K562 (cell line): ENCODE results near the gene STK17A. TPM values are rescaled to one million over a fixed set of nuclear protein-coding genes. Genes with fewer than 3 reads are reported as not detected.

Experiments
- E2F4 ChIP-seq: sonication (generic); formaldehyde crosslinking; IDR thresholded peaks from 2 replicates; pipeline ENCODE4 v1.8.0; 2022; ENCODE audit warnings: mild to moderate bottlenecking, low read depth, missing genetic modification reagents
- FUS ChIP-seq: fragments of 200-400 bp; formaldehyde crosslinking; optimal IDR thresholded peaks from 2 replicates; pipeline ENCODE3; 2017; ENCODE audit warnings: low read depth, low read length
- MTA3 ChIP-seq: fragments of 450-650 bp; formaldehyde crosslinking; IDR thresholded peaks from 2 replicates; pipeline ENCODE4 v1.6.1; 2017; ENCODE audit warnings: mild to moderate bottlenecking, borderline replicate concordance
- PRDM10 ChIP-seq: fragments of 450-650 bp; IDR thresholded peaks from 2 replicates; pipeline ENCODE4 v1.6.1; 2018; ENCODE audit not compliant: partially characterized antibody
- ZBTB12 ChIP-seq: fragments of 250-450 bp; sonication (Bioruptor Pico); IDR thresholded peaks from 2 replicates; pipeline ENCODE4 v1.4.0; 2020
- ZNF511 ChIP-seq: sonication (generic); formaldehyde crosslinking; IDR thresholded peaks from 2 replicates; pipeline ENCODE4 v1.8.0; 2022; ENCODE audit warnings: mild to moderate bottlenecking, missing genetic modification reagents
- ZNF512 ChIP-seq: IDR thresholded peaks from 2 replicates; pipeline ENCODE4 v1.6.1; 2016; ENCODE audit warnings: missing genetic modification characterization, missing compliant biosample characterization
- polyA plus RNA-seq, 8 experiments: library from polyadenylated mRNA; depleted of rRNA in 4 of 8; stranded (reverse) in 5 of 8; unstranded in 3 of 8; fragments of >200 nt; fragmentation: Nextera tagmentation in 2 of 8; fragmentation: Illumina TruSeq in 1 of 8; extraction: Ambion mirVana in 2 of 8; extraction: Trizol in 1 of 8; gene quantifications; 2 replicates each; pipeline versions ENCODE4 v1.2.1 to v1.2.3, GENCODE V29; 2011 to 2014; ENCODE audit warnings: inconsistent platforms in 1 of 8, missing spikeins in 1 of 8
- total RNA-seq, 7 experiments: library from RNA; depleted of rRNA in 6 of 7; stranded (reverse); fragments of >200 nt in 6 of 7; fragmentation: Illumina TruSeq in 2 of 7; extraction: Trizol in 2 of 7; gene quantifications; 2 replicates each; pipeline versions ENCODE4 v1.2.1 to v1.2.3, GENCODE V29; 2011 to 2021; ENCODE audit warnings: low replicate concordance in 1 of 7

Gene STK17A
- total and polyA plus RNA-seq, 9 of the 15 experiments (the other 6 are each of a cell fraction or from before 2014, with no cell fraction given), result 3.4 to 16.3 (median 13.2) TPM

- peak; percentile 80 for TF ChIP-seq ZNF512
- TF ChIP-seq MTA3, result peak; percentile 80
- TF ChIP-seq E2F4 (CRISPR knock-in tag), result 0 out of 2 replicates have a peak, but pooled peaks have one; percentile 49
- peak; percentile 15 for TF ChIP-seq FUS
- TF ChIP-seq PRDM10, result no peak
- TF ChIP-seq ZBTB12 (CRISPR knock-in tag), result no peak
- TF ChIP-seq ZNF511 (CRISPR knock-in tag), result peak; percentile 58; the same call in 1 of the 2 replicates
Observed at GRCh38 chr7:43583424-43584194, 701 bp downstream of the STK17A start (continued).
